HepG2 (cell line): ENCODE measurements around the gene ASL. TPM values are rescaled to one million over a fixed set of nuclear protein-coding genes. Genes with fewer than 3 reads are reported as not detected.
"Not testable (repeated sequence)": the region's sequence is repeated elsewhere in the genome, so short reads cannot be mapped to it uniquely, and the experiment has no call there.

Source experiments
- ATF3 ChIP-seq: sonication (generic); formaldehyde crosslinking; IDR thresholded peaks from 2 replicates; pipeline ENCODE4 v1.4.0; 2020; ENCODE audit warnings: missing genetic modification reagents
- CREB1 ChIP-seq, 2 experiments: fragments of 450-650 bp in 1 of 2; IDR thresholded peaks; 2 replicates each; pipeline ENCODE4 v1.6.1; 2016 to 2017; ENCODE audit warnings: control low read depth in 1 of 2, mild to moderate bottlenecking in 1 of 2, missing compliant biosample characterization in 1 of 2, missing genetic modification characterization in 1 of 2
- DPF2 ChIP-seq: sonication (generic); formaldehyde crosslinking; IDR thresholded peaks from 2 replicates; pipeline ENCODE4 v1.4.0; 2020; ENCODE audit warnings: mild to moderate bottlenecking, low read depth, missing genetic modification reagents, borderline replicate concordance
- FOSL2 ChIP-seq: sonication (generic); formaldehyde crosslinking; IDR thresholded peaks from 2 replicates; pipeline ENCODE4 v1.4.0; 2020; ENCODE audit warnings: missing genetic modification reagents
- HDAC2 ChIP-seq: sonication (generic); formaldehyde crosslinking; IDR thresholded peaks from 2 replicates; pipeline ENCODE4 v1.4.0; 2020; ENCODE audit warnings: missing genetic modification reagents
- HOMEZ ChIP-seq: IDR thresholded peaks from 2 replicates; pipeline ENCODE4 v1.6.1; 2016; ENCODE audit warnings: low read depth
- IKZF5 ChIP-seq: IDR thresholded peaks from 2 replicates; pipeline ENCODE4 v1.6.1; 2018; ENCODE audit warnings: missing genetic modification reagents, mild to moderate bottlenecking, missing compliant biosample characterization
- ISL2 ChIP-seq: sonication (generic); formaldehyde crosslinking; IDR thresholded peaks from 2 replicates; pipeline ENCODE4 v1.5.0; 2020; ENCODE audit warnings: missing genetic modification reagents
- NCOA2 ChIP-seq: sonication (generic); formaldehyde crosslinking; IDR thresholded peaks from 2 replicates; pipeline ENCODE4 v1.8.0; 2022; ENCODE audit warnings: inconsistent platforms
- NR2F1 ChIP-seq, 2 experiments: fragments of 450-650 bp in 1 of 2; formaldehyde crosslinking in 1 of 2; IDR thresholded peaks; 2 replicates each; pipeline versions ENCODE4 v1.5.0 to v1.6.1; 2016 to 2020; ENCODE audit warnings: mild to moderate bottlenecking in 1 of 2, missing compliant biosample characterization in 1 of 2, missing genetic modification reagents in 1 of 2, moderate library complexity in 1 of 2
- SALL1 ChIP-seq: sonication (generic); formaldehyde crosslinking; IDR thresholded peaks from 2 replicates; pipeline ENCODE4 v1.8.0; 2022; ENCODE audit warnings: mild to moderate bottlenecking, missing genetic modification reagents
- SOX13 ChIP-seq, 3 experiments: fragments of 450-650 bp in 1 of 3; sonication (generic) in 1 of 3; formaldehyde crosslinking in 1 of 3; IDR thresholded peaks in 2 of 3; conservative IDR thresholded peaks in 1 of 3; 2 replicates each; pipeline versions ENCODE4 v1.5.0 to v1.6.1; 2016 to 2020; ENCODE audit warnings: antibody characterized with exemption in 1 of 3, mild to moderate bottlenecking in 1 of 3, missing compliant biosample characterization in 1 of 3, missing genetic modification reagents in 1 of 3, moderate library complexity in 1 of 3
- SOX5 ChIP-seq: IDR thresholded peaks from 2 replicates; pipeline ENCODE4 v1.6.1; 2016; ENCODE audit warnings: borderline replicate concordance
- SOX6 ChIP-seq, 2 experiments: fragments of 450-650 bp in 1 of 2; sonication (generic) in 1 of 2; formaldehyde crosslinking in 1 of 2; IDR thresholded peaks; 2 replicates each; pipeline versions ENCODE4 v1.4.0 to v1.6.1; 2017 to 2020; ENCODE audit warnings: antibody characterized with exemption in 1 of 2, mild to moderate bottlenecking in 1 of 2, missing genetic modification reagents in 1 of 2
- TARDBP ChIP-seq: sonication (generic); formaldehyde crosslinking; IDR thresholded peaks from 2 replicates; pipeline ENCODE4 v1.8.0; 2022; ENCODE audit warnings: mild to moderate bottlenecking, missing genetic modification reagents
- TCF7 ChIP-seq: sonication (generic); IDR thresholded peaks from 2 replicates; pipeline ENCODE4 v1.6.1; 2016; ENCODE audit warnings: antibody characterized with exemption, low read depth
- ZBTB7B ChIP-seq: sonication (generic); formaldehyde crosslinking; IDR thresholded peaks from 2 replicates; pipeline ENCODE4 v1.4.0; 2020; ENCODE audit warnings: missing genetic modification reagents
- ZHX2 ChIP-seq, 2 experiments: sonication (generic) in 1 of 2; formaldehyde crosslinking in 1 of 2; IDR thresholded peaks; 2 replicates each; pipeline versions ENCODE4 v1.6.1 to v1.9.0; 2014 to 2022; ENCODE audit warnings: antibody characterized with exemption in 1 of 2, borderline replicate concordance in 1 of 2, inconsistent platforms in 1 of 2, low read depth in 1 of 2, missing genetic modification reagents in 1 of 2
- ZNF292 ChIP-seq: sonication (generic); formaldehyde crosslinking; IDR thresholded peaks from 2 replicates; pipeline ENCODE4 v1.8.1; 2022; ENCODE audit warnings: mild to moderate bottlenecking, low read depth, missing genetic modification reagents, borderline replicate concordance
- polyA plus RNA-seq, 8 experiments: library from polyadenylated mRNA; depleted of rRNA in 3 of 8; stranded (reverse) in 7 of 8; unstranded in 1 of 8; fragments of >200 nt; fragmentation: Illumina TruSeq in 4 of 8; extraction: Trizol in 4 of 8; gene quantifications; 2 replicates each; pipeline versions ENCODE4 v1.2.1 to v1.2.3, GENCODE V29; 2011 to 2016; ENCODE audit warnings: low read depth in 4 of 8, missing spikeins in 1 of 8, mixed read lengths in 1 of 8; ENCODE audit not compliant: insufficient read depth in 1 of 8
- total RNA-seq, 5 experiments: library from RNA; depleted of rRNA; stranded (reverse); fragments of >200 nt; fragmentation: Illumina TruSeq; extraction: Trizol; gene quantifications; 2 replicates each; pipeline ENCODE4 v1.2.3, GENCODE V29; 2016; ENCODE audit warnings: low read depth in 1 of 5

ASL gene
- total and polyA plus RNA-seq, 2 of the 13 experiments (the other 11 are each of a cell fraction or from before 2014, with no cell fraction given): 71.4 to 96.5 TPM

- TF ChIP-seq ZHX2 (IDR thresholded peaks at IDR 0.05; ENCODE audit: low read depth) (0 out of 2 replicates have a peak, but pooled peaks have one; percentile 30), TCF7 (peak; percentile 86), ZBTB7B (peak; percentile 37; the same call in 1 of the 2 replicates), HDAC2 (peak; percentile 54; the same call in 1 of the 2 replicates), TARDBP (CRISPR knock-in tag) (0 out of 2 replicates have a peak, but pooled peaks have one; percentile 28), IKZF5 (CRISPR knock-in tag) (peak; percentile 31; the same call in 1 of the 2 replicates), CREB1 (IDR thresholded peaks at IDR 0.05) (peak; percentile 62), CREB1 (CRISPR knock-in tag; IDR thresholded peaks at IDR 0.05) (peak; percentile 77), SOX6 (CRISPR knock-in tag; IDR thresholded peaks at IDR 0.05) (peak; percentile 78), SOX13 (CRISPR knock-in tag; conservative IDR thresholded peaks at IDR 0.05 in 1 of 2, IDR thresholded peaks at IDR 0.05 in 1 of 2) (peak in 1 of 2 experiments; percentile 59; a peak in 1 of 4 replicates), SALL1 (CRISPR knock-in tag) (peak; percentile 47; the same call in 1 of the 2 replicates), DPF2 (peak; percentile 56; the same call in 1 of the 2 replicates), ZNF292 (peak; percentile 44; the same call in 1 of the 2 replicates), SOX5 (CRISPR knock-in tag) (peak; percentile 70; the same call in 1 of the 2 replicates), FOSL2 (peak; percentile 73), HOMEZ (CRISPR knock-in tag) (peak; percentile 75), NR2F1 (CRISPR knock-in tag; IDR thresholded peaks at IDR 0.05) (peak; percentile 49 to 61; a peak in 2 of 4 replicates), ATF3 (CRISPR knock-in tag) (peak; percentile 60), NCOA2 (CRISPR knock-in tag) (peak; percentile 61), ISL2 (0 out of 2 replicates have a peak, but pooled peaks have one; percentile 26)
- TF ChIP-seq ZHX2 (CRISPR knock-in tag; IDR thresholded peaks at IDR 0.05; ENCODE audit: borderline replicate concordance); SOX6 (IDR thresholded peaks at IDR 0.05); SOX13 (IDR thresholded peaks at IDR 0.05): not testable (repeated sequence)
These were observed 50.2 kb downstream of the ASL start (continued) for GRCh38 chr7:66125781-66126352.
